DMS 273 (cell line): Measurements from ENCODE around the gene PNPLA8.
"Not testable (repeated sequence)": the region's sequence is repeated elsewhere in the genome, so short reads cannot be mapped to it uniquely, and the experiment has no call there.

ENCODE experiments used
- DNase-seq: peaks from one replicate; lab custom pipeline; 2025; ENCODE audit not compliant: unreplicated experiment; lab: John Stamatoyannopoulos, UW

Gene PNPLA8

DNA sequence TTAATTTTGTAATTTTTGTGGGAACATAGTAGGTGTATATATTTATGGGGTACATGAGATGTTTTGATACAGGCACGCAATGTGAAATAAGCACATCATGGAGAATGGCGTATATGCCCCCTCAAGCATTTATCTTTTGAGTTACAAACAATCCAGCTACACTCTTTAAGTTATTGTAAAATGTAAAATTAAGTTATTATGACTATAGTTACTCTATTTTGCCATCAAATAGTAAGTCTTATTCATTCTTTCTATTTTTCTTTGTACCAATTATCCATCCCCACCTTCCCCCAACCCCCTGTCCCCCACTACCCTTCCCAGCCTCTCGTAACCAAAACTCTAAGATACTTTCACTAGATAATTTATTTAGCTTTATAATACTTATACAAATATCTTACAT is 7.8 kb upstream of the PNPLA8 start:
- no peak for DNase-seq

DNA sequence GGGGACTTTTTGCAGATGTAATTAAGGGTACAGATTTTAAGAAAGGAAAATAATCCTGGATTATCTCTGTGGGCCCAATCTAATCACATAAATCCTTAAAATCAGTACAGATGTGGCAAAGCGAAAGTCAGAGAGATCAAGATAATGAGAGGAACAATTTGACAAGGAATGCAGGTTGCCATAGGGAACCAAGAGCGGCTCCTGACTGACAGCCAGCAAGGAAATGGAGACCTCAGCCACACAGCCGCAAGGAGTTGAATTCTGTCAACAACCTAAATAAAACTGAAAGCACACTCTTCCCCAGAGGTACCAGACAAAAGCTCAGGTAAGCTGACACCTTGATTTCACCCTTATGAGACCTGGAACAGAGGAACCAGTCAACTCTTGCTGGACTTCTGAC is 3.4 kb upstream of the PNPLA8 start:
- DNase-seq = peak; percentile 27

DNA sequence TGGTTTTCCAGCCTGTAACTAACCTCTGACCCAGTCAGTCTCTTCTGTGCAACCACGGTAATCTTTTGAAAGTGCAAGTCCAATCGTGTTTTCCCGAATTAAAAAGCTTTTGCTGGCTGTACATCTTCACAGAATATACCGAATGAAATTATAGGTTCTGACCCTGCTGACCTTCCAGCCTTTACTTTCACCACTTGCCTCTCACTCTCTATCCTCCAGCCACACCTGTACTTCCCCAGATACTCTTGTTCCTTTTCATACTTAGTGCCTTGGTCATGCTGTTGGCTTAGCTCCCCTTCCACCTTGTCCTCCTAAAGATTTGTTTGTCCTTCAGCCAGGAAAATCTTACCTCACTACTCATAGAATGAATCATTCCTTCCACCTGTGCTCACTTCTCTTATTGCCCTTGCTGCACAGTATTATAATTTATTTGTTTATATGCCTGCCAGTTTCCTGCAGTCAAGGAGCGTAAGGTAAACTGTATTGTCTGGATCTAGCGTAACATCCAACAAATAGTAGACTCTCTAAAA is 2.3 kb upstream of the PNPLA8 start:
- DNase-seq = no peak

DNA sequence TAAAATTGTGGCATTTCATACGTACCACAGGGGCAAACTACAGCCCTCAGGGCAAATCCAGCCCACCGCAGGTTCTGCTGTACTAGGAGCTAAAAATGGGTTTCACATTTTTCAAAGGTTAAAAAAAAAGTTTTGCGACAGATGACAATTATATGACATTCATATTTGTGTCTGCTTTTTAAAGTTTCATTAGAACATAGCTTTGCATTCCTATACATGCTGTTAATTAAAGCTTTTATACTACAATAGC is 758 bp upstream of the PNPLA8 start:
- DNase-seq = no peak

DNA sequence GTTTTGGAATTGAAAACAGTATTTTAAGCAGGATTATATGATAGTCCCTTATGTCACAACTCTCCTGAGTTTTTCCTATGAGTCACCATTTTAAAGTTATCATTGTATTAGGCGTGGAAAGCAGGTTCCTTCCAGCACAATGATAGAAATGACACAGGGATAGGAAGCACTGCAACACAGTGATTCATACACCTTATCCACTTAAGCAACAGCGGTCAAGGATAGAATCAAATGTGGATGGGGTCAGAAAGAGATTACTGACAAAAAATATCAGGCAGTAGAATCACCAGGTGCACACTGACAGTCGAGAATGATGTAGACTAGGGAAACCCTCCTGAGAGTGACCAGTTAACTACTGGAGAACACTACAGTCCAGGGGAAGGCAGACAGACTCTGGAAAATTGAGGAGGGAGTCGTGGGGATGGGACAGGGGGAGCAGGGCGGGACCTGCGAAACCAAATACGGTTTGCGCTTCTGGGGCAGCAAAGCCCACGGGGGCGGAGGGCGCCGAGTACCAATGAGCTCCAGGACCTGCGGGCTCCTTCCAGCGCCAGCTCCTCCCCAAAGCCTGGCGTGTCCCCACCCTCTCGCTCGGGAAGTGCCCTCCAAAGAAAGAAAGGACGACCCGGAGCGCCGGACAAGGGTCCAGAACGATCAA is 479 bp downstream of the PNPLA8 start:
- DNase-seq = peak; percentile 98

DNA sequence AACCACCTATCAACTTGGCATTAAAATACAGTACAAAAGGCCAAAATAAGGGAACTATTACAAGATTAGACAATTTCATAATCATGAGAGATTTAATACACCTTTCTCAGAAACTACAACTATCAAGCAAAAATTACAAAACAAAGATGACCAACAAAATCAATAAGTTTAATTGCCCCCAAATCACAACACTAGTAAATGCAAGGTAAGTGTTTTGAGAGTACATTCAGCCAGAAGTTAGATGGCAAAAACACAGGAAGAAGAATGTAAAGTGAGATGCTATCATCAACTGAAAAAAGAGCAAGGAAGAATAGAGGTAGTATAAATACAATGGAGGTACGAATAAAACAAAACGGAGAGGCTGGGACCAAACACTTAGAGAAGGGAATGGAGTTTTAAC is 3.2 kb downstream of the PNPLA8 start:
- DNase-seq = no peak

DNA sequence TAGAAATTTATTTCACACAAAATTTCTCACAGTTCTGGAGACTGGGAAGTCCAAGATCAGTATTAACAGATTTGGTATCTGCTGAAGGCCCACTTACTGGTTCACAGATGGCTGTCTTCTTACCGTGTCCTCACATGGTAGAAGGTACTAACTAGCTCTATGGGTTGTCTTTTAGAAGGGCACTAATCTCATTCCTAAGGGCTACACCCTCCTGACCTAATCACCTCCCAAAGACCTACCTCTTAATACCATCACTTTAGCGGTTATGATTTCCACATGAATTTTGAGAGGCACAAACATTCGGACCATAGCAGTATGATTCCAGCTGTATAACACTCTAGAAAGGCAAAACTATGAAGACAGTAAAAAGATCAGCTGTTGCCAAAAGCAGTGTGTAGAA is 8.0 kb downstream of the PNPLA8 start:
- DNase-seq = no peak

DNA sequence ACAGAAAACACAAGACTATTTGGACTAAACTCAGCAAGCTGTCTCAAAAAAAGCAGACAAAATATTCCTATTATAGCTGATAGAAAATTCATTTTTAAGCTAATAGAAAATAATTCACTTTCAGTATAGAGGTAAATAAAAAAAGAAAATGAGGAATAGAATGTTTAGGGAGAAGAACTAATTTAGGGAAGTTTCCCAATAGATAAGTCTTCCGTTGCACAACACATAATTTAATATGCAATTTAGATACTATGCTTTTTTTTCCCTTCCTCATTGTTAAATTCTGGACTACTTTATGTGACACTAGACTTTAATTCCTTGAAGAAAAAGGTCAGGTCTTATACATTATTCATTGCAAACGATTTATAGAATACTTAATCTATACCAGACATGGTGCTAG is 10.3 kb downstream of the PNPLA8 start:
- DNase-seq = no peak

DNA sequence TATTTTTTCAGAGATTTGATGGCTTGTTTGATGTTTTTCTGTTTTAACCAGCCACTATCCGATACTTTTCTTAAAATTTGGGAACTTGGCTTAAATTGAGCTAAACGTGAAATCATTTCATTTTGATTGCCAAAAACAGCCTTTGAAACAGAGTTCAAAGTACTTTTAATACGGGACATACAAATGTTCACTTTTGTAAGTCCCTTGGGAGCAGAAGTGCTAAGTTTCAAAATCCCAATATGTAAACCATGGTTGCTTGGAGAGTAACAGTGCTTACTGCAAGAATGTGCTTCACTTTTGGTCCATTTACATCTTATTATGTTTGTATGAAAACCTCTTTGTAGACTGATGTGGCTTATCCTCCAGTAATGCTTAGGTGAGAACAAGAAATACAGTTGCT is 10.9 kb downstream of the PNPLA8 start:
- DNase-seq = no peak

DNA sequence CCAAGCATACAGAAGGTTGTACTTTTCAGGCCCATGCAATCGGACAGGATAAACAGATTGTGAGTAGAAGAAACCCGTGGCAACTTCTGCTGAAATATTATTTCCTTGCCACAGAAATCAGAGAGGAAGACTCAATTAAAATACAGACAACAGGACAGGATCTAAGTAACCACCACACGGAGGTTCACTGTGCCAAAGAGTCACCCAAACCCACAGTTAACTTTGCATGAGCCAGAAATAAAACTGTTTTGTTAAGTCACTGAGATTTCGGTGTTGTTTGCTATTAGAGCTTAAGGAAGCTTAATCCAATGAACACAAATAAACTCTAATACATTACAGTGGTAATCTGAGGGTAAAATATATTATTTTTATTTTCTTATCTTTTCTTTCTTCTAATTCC is 14.0 kb downstream of the PNPLA8 start:
- no peak for DNase-seq

DNA sequence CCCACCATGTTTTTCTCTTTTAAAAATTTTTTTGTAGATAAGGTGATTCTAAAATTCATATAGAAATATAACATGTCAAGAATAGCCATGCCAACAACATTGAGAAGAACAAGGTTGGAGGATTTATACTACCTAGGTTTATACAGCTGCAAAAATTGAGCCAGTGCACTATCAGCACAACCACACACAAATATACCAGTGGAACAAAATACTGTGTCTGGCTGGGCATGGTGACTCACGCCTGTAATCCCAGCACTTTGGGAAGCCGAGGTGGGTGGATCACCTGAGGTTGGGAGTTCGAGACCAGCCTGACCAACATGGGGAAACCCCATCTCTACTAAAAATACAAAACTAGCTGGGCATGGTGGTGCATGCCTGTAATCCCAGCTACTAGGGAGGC is 21.4 kb downstream of the PNPLA8 start:
- not testable (repeated sequence) for DNase-seq

DNA sequence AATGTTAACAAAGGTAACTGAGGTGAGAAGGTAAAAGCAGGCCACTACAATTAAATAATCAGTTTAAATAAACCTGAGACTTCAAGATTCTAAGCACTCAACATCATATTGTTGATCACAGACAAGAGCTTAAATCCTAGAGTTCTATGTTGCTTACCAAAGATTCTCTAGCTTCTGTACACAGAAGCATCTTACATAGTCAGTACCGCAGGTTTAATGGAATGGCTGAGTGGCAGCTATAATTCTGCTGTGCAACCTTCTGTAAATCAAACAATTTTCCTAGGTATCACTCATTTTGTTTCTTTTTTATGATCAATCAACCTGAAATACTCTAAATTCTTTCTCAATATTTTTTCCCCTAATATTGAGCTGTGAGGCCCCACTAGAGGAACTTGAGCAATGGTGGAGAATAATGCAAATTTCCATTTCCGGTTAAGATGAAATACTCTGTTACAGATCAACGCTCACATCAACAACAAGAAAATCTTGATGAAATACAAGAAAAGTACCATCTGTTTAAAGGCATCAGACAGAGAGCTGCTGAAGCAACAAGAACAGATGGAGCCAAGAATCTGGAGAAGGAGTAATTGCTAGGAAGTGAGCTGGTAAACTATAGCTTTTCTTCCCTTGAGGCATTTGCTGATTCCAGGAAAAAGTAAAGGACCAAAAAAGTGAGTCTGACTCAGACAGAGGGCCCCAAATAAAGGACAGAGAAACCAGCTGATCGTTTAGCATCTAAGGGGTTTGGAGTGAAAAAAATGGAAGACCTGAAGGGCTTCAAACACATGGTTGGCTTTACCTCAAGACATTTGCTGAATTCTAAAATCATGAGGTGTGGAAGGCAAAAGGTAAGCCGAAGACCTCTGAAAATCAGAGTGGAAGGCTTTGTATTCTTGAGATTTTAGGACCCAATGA is 22.6 kb downstream of the PNPLA8 start:
- peak; percentile 90 for DNase-seq

DNA sequence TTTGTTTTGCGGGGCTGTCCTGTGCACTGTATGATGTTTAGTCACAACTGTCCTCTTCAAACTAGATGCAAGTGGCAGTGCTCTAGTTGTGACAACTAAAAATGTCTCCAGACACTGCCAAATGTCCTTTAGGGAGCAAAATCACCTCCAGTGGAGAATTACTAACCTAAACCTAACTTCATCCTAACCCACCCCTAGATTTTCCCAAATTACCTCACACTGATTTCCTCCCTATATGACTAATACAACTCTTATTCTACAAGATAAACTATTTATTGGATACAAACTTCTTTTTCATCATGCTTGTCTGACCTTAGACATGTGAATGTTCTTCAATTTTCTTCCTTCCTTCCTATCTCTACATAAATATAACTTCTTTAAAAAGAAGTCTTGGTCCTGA is 26.4 kb downstream of the PNPLA8 start:
- no peak for DNase-seq

DNA sequence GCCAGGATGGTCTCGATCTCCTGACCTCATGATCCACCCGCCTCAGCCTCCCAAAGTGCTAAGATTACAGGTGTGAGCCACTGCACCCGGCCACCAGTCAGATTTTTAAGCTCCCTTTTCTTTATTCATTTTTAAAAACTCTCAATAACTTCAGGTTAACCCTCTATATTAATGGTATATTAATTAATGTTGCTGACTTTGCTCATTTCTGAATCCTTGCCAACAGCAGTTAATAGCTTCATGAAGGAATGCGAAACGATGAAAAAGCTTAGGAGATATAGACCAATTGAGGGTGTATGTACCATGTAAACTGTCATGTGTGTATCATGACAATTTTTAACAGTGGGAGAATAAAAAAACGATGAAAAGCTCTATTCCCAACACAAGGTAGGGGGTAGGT is 27.5 kb downstream of the PNPLA8 start:
- DNase-seq = no peak

DNA sequence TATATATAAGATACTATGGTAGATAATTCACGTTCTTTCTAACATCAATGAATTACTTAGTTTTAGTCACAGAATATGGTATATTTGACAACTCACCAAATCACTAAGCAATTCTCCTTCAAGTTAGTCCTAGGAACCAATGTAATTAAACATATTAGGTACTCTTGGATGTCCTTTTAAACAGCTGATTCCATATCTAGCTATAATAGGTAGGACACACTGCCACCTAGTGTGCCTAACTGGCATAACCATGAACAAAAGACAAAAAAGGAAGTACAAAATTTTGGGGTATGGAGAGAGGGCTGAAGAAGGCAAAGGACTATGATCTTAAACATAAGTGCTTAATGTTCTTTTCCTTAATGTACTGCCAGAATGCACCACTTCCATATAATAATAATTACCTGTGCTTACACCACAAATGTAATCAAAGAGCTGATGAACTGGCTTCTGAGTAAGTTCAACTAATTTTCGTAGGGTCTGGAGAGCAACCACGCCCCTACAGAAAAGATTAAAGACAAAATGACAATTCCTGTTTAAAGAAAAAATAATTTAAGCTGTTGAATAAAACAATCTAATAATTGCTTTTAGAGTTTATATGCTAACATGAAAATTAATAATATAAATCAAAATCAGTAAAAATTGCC is 28.7 kb downstream of the PNPLA8 start:
- peak; percentile 91 for DNase-seq

DNA sequence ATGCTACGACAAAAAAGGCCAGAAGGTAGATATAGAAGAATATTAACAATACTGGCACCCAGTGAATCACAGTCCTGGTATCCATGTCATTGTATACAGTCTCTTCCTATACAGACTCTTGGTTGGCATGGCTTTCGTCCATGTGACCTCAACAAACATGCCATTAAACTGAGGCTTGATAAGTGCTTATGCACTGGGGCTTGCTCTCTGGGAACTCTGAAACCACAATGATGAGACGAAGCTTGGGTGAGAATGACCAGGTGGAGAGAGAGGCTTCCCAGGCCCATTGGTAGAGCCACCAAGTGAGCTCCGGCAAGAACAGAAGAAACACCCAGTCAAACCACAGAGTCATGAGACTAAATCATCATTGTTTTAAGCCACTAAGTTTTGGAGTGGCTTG is 33.2 kb downstream of the PNPLA8 start:
- DNase-seq = no peak

DNA sequence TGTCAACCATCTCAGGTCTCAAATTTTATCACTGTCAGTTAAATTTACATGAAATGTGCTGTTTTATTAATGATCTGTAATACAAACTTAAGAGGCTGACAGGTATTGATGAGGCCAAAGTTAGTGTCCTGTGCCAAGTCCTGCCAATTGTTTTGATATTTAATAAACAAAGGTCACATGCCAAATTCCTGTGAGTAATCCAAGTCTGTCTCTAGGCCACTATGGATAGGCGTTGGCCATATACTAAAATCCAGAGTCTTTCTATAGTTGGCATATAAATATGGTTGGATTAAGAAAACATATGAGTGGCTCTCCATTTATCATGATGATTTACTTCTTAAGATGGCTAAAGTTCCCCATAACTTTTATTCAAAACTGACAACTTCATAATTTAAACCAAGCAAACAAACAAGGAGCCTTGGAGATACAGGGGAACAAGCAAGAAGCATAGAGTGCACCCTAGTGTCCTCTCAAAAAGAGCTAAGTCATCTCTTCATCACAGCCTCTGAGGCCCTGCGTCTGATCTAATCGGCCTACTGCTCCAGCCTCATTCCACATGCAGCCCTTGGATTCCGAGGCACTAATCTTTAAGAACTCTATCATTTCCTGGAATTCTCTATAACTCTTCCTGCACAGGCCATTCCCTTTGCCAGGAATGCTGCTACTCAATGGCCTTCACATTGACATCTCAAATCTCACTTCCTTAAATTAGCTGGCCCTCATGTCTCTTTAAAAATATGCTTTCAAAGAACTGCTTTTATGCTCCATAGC is 37.0 kb downstream of the PNPLA8 start:
- no peak for DNase-seq

DNA sequence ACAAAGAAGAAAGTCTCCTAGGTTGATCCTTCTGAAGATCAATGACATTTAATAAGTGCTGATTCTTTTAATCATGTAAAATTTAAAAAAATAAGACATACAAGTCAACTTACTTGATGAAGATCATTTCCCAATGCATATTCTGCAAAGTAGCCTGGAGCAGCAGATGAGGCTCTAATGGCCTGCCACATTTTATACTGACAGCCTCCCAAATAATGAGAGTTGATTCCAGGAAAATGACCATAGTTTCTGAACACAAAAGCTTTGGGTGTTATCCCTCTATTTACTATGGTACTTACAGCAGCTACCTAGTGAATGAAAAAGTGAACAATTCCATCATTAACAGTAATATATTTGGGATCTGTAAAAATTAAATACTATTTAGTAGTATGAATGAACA is 38.3 kb downstream of the PNPLA8 start:
- no peak for DNase-seq

DNA sequence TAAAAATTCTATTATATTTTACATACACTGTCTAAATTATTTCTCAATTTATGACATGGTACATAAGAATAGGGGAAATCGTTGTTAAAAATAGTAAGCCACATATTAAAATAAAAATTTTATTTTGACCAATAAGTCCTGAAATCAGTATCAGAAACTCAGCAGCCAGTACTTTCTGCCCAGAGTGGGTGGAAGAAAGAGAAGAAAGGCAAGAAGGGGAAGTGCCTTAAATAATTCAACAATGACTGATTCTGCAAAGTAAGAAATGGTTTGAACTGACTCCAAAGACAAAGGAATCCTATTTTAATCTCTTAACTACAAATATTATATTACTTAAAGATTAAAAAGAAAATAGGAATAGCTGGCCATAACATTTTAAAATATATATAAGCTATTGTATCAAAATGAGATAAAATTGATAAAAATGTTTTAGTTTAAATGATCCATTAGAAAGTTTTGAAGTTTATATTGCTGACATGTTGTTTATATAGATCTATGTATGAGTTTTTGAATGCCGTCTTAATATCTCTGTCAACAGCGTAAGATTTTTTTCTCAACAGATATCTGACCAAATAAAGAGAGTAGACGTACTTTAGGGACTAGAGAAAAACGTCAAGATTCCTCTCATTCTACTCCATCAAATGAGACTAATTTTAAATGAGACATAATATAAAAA is 39.5 kb downstream of the PNPLA8 start:
- no peak for DNase-seq

DNA sequence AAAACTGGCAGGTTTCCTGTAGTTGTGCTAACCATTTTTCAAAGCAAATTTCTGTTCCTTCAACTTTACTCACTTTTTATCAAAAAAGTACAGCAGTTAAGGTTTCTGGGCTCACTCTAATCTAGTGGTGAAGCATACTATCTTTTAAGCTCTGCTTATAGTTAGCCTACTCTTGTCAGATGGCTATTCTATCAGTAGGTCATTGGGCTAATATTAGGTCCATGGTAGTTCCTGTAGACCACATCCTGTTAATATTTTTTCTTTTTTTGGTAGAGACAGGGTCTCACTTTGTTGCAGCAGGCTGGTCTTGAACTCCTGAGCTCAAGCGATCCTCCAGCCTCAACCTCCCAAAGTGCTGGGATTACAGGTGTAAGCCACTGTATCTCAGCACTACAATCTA is 41.8 kb downstream of the PNPLA8 start:
- no peak for DNase-seq

DNA sequence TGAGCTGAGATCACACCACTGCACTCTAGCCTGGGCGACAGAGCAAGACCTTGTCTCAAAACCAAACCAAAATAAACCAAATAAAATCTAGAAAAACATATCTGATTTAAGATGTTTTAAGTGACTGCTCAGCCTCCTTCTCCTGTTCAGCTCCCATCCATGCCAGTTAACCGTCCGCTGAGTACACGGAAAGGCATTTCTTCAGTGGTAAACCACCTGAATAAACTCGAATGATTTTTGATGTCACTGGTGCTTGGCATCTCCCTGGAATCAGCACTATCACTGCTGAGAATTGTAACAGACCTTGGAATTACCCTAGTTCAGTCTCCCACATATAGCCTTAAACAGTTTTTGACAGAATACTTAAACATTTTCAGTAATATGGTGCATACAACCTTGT is 45.6 kb downstream of the PNPLA8 start:
- DNase-seq = no peak
